ENCODE data around the gene MBOAT2.

The MBOAT2 gene

GRCh38 chr2:8872821-8873432 is 130.6 kb downstream of the MBOAT2 start:
- Histone ChIP-seq H3K4me1 (ENCODE audit: insufficient read depth, low read length) (no peaks in the 10 kb centered on the region), H3K27ac (ENCODE audit: low read depth, low read length) (no peak overlapping the region), H3K27me3 (ENCODE audit: insufficient read depth, low read length) (no peaks in the 10 kb centered on the region), H3K9ac (ENCODE audit: low read depth, low read length) (no peak overlapping the region), H3K36me3 (ENCODE audit: insufficient read depth, low read length) (peaks cover 26% of the 10 kb centered on the region), H3K4me3 (ENCODE audit: low read length) (no peak overlapping the region), H3K9me3 (ENCODE audit: insufficient read depth, low read depth, low read length) (no peaks in the 10 kb centered on the region)
- 50% methylated on average over 9 of the region's 11 CpGs for WGBS

GRCh38 chr2:8870441-8870840 is 133.0 kb downstream of the MBOAT2 start:
- 92% methylated on average over 2 of the region's 2 CpGs for WGBS
- Histone ChIP-seq H3K27ac (ENCODE audit: low read depth, low read length) (no peak overlapping the region), H3K9me3 (ENCODE audit: insufficient read depth, low read depth, low read length) (no peaks in the 10 kb centered on the region), H3K9ac (ENCODE audit: low read depth, low read length) (no peak overlapping the region), H3K36me3 (ENCODE audit: insufficient read depth, low read length) (peaks cover 5% of the 10 kb centered on the region; the same call in 1 of the 2 replicates), H3K27me3 (ENCODE audit: insufficient read depth, low read length) (no peaks in the 10 kb centered on the region), H3K4me1 (ENCODE audit: insufficient read depth, low read length) (no peaks in the 10 kb centered on the region), H3K4me3 (ENCODE audit: low read length) (no peak overlapping the region)

- H3K9me3 ChIP-seq (ENCODE audit: insufficient read depth, low read depth, low read length), result no peaks in the 10 kb centered on the region
- no peak overlapping the region for H3K4me3 ChIP-seq (ENCODE audit: low read length)
- H3K4me1 ChIP-seq (ENCODE audit: insufficient read depth, low read length), result no peaks in the 10 kb centered on the region
- no peak overlapping the region for H3K9ac ChIP-seq (ENCODE audit: low read depth, low read length)
- WGBS, result 87% methylated on average over 3 of the region's 3 CpGs
- no peaks in the 10 kb centered on the region for H3K27me3 ChIP-seq (ENCODE audit: insufficient read depth, low read length)
- H3K27ac ChIP-seq (ENCODE audit: low read depth, low read length), result no peak overlapping the region
- H3K36me3 ChIP-seq (ENCODE audit: insufficient read depth, low read length), result peaks cover 1% of the 10 kb centered on the region; the same call in 1 of the 2 replicates
Measured at GRCh38 chr2:8867363-8867762, 136.1 kb downstream of the MBOAT2 start.

- Histone ChIP-seq H3K4me1 (ENCODE audit: insufficient read depth, low read length) (no peaks in the 10 kb centered on the region), H3K27me3 (ENCODE audit: insufficient read depth, low read length) (no peaks in the 10 kb centered on the region), H3K27ac (ENCODE audit: low read depth, low read length) (no peak overlapping the region), H3K9me3 (ENCODE audit: insufficient read depth, low read depth, low read length) (no peaks in the 10 kb centered on the region), H3K36me3 (ENCODE audit: insufficient read depth, low read length) (peaks cover 3% of the 10 kb centered on the region; the same call in 1 of the 2 replicates), H3K9ac (ENCODE audit: low read depth, low read length) (no peak overlapping the region), H3K4me3 (ENCODE audit: low read length) (no peak overlapping the region)
- 94% methylated on average over 10 of the region's 10 CpGs for WGBS
Measured at GRCh38 chr2:8863331-8863953, 140.0 kb downstream of the MBOAT2 start.

GRCh38 chr2:8862230-8862629 is 141.3 kb downstream of the MBOAT2 start:
- H3K27ac ChIP-seq (ENCODE audit: low read depth, low read length), result no peak overlapping the region
- 0 out of 2 replicates have a peak, but pooled peaks cover 3% of the 10 kb centered on the region for H3K4me1 ChIP-seq (ENCODE audit: insufficient read depth, low read length)
- no peak overlapping the region for H3K4me3 ChIP-seq (ENCODE audit: low read length)
- no peaks in the 10 kb centered on the region for H3K9me3 ChIP-seq (ENCODE audit: insufficient read depth, low read depth, low read length)
- no peak overlapping the region for H3K9ac ChIP-seq (ENCODE audit: low read depth, low read length)
- H3K27me3 ChIP-seq (ENCODE audit: insufficient read depth, low read length), result no peaks in the 10 kb centered on the region
- H3K36me3 ChIP-seq (ENCODE audit: insufficient read depth, low read length), result peaks cover 3% of the 10 kb centered on the region; the same call in 1 of the 2 replicates
- 96% methylated on average over 7 of the region's 7 CpGs for WGBS

GRCh38 chr2:8861797-8862196 is 141.7 kb downstream of the MBOAT2 start:
- Histone ChIP-seq H3K9me3 (ENCODE audit: insufficient read depth, low read depth, low read length) (no peaks in the 10 kb centered on the region), H3K27ac (ENCODE audit: low read depth, low read length) (no peak overlapping the region), H3K36me3 (ENCODE audit: insufficient read depth, low read length) (peaks cover 3% of the 10 kb centered on the region; the same call in 1 of the 2 replicates), H3K27me3 (ENCODE audit: insufficient read depth, low read length) (no peaks in the 10 kb centered on the region), H3K4me3 (ENCODE audit: low read length) (no peak overlapping the region), H3K9ac (ENCODE audit: low read depth, low read length) (no peak overlapping the region), H3K4me1 (ENCODE audit: insufficient read depth, low read length) (0 out of 2 replicates have a peak, but pooled peaks cover 3% of the 10 kb centered on the region)
- WGBS, result 94% methylated on average over 1 of the region's 1 CpG

- no peaks in the 10 kb centered on the region for H3K9me3 ChIP-seq (ENCODE audit: insufficient read depth, low read depth, low read length)
- H3K36me3 ChIP-seq (ENCODE audit: insufficient read depth, low read length), result peaks cover 3% of the 10 kb centered on the region; the same call in 1 of the 2 replicates
- H3K4me3 ChIP-seq (ENCODE audit: low read length), result no peak overlapping the region
- H3K27me3 ChIP-seq (ENCODE audit: insufficient read depth, low read length), result no peaks in the 10 kb centered on the region
- no peak overlapping the region for H3K27ac ChIP-seq (ENCODE audit: low read depth, low read length)
- H3K4me1 ChIP-seq (ENCODE audit: insufficient read depth, low read length), result peaks cover 4% of the 10 kb centered on the region; the same call in 1 of the 2 replicates
- 69% methylated on average over 1 of the region's 2 CpGs for WGBS
- no peak overlapping the region for H3K9ac ChIP-seq (ENCODE audit: low read depth, low read length)
Measured at GRCh38 chr2:8860239-8860638, 143.2 kb downstream of the MBOAT2 start.

- Histone ChIP-seq H3K4me1 (ENCODE audit: insufficient read depth, low read length) (peaks cover 9% of the 10 kb centered on the region; the same call in 1 of the 2 replicates), H3K36me3 (ENCODE audit: insufficient read depth, low read length) (peaks cover 3% of the 10 kb centered on the region; the same call in 1 of the 2 replicates), H3K4me3 (ENCODE audit: low read length) (no peak overlapping the region), H3K27me3 (ENCODE audit: insufficient read depth, low read length) (no peaks in the 10 kb centered on the region), H3K27ac (ENCODE audit: low read depth, low read length) (no peak overlapping the region), H3K9me3 (ENCODE audit: insufficient read depth, low read depth, low read length) (no peaks in the 10 kb centered on the region), H3K9ac (ENCODE audit: low read depth, low read length) (no peak overlapping the region)
- no CpG with 5 or more reads among the region's 1 CpG for WGBS
Measured at GRCh38 chr2:8858910-8859309, 144.6 kb downstream of the MBOAT2 start.

- Histone ChIP-seq H3K9me3 (ENCODE audit: insufficient read depth, low read depth, low read length) (no peaks in the 10 kb centered on the region), H3K27ac (ENCODE audit: low read depth, low read length) (no peak overlapping the region), H3K4me3 (ENCODE audit: low read length) (no peak overlapping the region), H3K36me3 (ENCODE audit: insufficient read depth, low read length) (peaks cover 3% of the 10 kb centered on the region; the same call in 1 of the 2 replicates), H3K9ac (ENCODE audit: low read depth, low read length) (no peak overlapping the region), H3K4me1 (ENCODE audit: insufficient read depth, low read length) (peaks cover 9% of the 10 kb centered on the region; the same call in 1 of the 2 replicates), H3K27me3 (ENCODE audit: insufficient read depth, low read length) (no peaks in the 10 kb centered on the region)
- WGBS, result 95% methylated on average over 7 of the region's 7 CpGs
Measured at GRCh38 chr2:8858264-8858663, 145.2 kb downstream of the MBOAT2 start.

- 92% methylated on average over 11 of the region's 11 CpGs for WGBS
- no peak overlapping the region for H3K4me3 ChIP-seq (ENCODE audit: low read length)
Measured at GRCh38 chr2:8857709-8858108, 145.8 kb downstream of the MBOAT2 start.

GRCh38 chr2:8856176-8856575 is 147.3 kb downstream of the MBOAT2 start:
- Histone ChIP-seq H3K4me3 (ENCODE audit: low read length) (no peak overlapping the region), H3K9ac (ENCODE audit: low read depth, low read length) (no peak overlapping the region), H3K27ac (ENCODE audit: low read depth, low read length) (no peak overlapping the region), H3K27me3 (ENCODE audit: insufficient read depth, low read length) (no peaks in the 10 kb centered on the region), H3K36me3 (ENCODE audit: insufficient read depth, low read length) (no peaks in the 10 kb centered on the region), H3K4me1 (ENCODE audit: insufficient read depth, low read length) (peaks cover 9% of the 10 kb centered on the region; the same call in 1 of the 2 replicates), H3K9me3 (ENCODE audit: insufficient read depth, low read depth, low read length) (no peaks in the 10 kb centered on the region)
- WGBS, result 91% methylated on average over 2 of the region's 2 CpGs

More at GRCh38 chr2:8857709-8858108, 145.8 kb downstream of the MBOAT2 start:
- H3K36me3 ChIP-seq (ENCODE audit: insufficient read depth, low read length), result peaks cover 3% of the 10 kb centered on the region; the same call in 1 of the 2 replicates
- H3K9me3 ChIP-seq (ENCODE audit: insufficient read depth, low read depth, low read length), result no peaks in the 10 kb centered on the region
- H3K9ac ChIP-seq (ENCODE audit: low read depth, low read length), result no peak overlapping the region
- no peaks in the 10 kb centered on the region for H3K27me3 ChIP-seq (ENCODE audit: insufficient read depth, low read length)
- no peak overlapping the region for H3K27ac ChIP-seq (ENCODE audit: low read depth, low read length)
- H3K4me1 ChIP-seq (ENCODE audit: insufficient read depth, low read length), result peaks cover 9% of the 10 kb centered on the region; the same call in 1 of the 2 replicates

Measured in HUES64 (cell line).